H1 (cell line): ENCODE data around the gene ZDHHC24. TPM values are rescaled to one million over a fixed set of nuclear protein-coding genes. Genes with fewer than 3 reads are reported as not detected.

Experiments
- BACH1 ChIP-seq: IDR thresholded peaks from 2 replicates; pipeline ENCODE4 v1.6.1; 2012; ENCODE audit warnings: low read length, improper control_type of control experiment
- GABPA ChIP-seq: IDR thresholded peaks from 2 replicates; pipeline ENCODE4 v1.6.1; 2011; ENCODE audit warnings: mild to moderate bottlenecking, low read length, moderate library complexity, borderline replicate concordance; ENCODE audit not compliant: insufficient read depth
- USF2 ChIP-seq: IDR thresholded peaks from 2 replicates; pipeline ENCODE4 v1.6.1; 2011; ENCODE audit warnings: low read length, improper control_type of control experiment
- polyA plus RNA-seq, 7 experiments: library from polyadenylated mRNA; depleted of rRNA in 3 of 7; stranded (reverse) in 5 of 7; unstranded in 2 of 7; fragments of >200 nt in 5 of 7; fragments of 200-250 nt in 2 of 7; gene quantifications; 1 replicate in 5 of 7; 2 replicates in 1 of 7; 4 replicates in 1 of 7; pipeline versions ENCODE4 v1.2.1 to v1.2.3, GENCODE V29; 2011 to 2013; ENCODE audit warnings: missing spikeins in 2 of 7, mixed read lengths in 2 of 7
- total RNA-seq: library from RNA; stranded (reverse); fragmentation: NEBNext Ultra II Directional; extraction: Animal tissue kit (Norgen Biotek cat#: 25700); gene quantifications from 2 replicates; pipeline ENCODE4 v1.2.1, GENCODE V29; 2021

ZDHHC24 gene
- total and polyA plus RNA-seq, 2 of the 8 experiments (the other 6 are each of a cell fraction or from before 2014, with no cell fraction given) = 8.4 to 9.7 TPM

- TF ChIP-seq USF2 = no peak
- no peak for TF ChIP-seq BACH1
- TF ChIP-seq GABPA = no peak
Measured at GRCh38 chr11:66494458-66494857, 51.4 kb downstream of the ZDHHC24 start (continued).
